Activated CD4-positive, alpha-beta T cell treated with anti-CD3 and anti-CD28 coated beads, Interleukin-2, Interleukin-6, amounts not matched to agents 100 ng/mL and 50 ng/mL, durations not matched to agents 16 hours and 8 hours (primary cell): ENCODE measurements around the gene GTF3C5.
"Not testable (repeated sequence)": the region's sequence is repeated elsewhere in the genome, so short reads cannot be mapped to it uniquely, and the experiment has no call there.

Experiments
- DNase-seq: peaks from one replicate; pipeline ENCODE4 v3.0.0-alpha.2; 2020

The GTF3C5 gene

DNA sequence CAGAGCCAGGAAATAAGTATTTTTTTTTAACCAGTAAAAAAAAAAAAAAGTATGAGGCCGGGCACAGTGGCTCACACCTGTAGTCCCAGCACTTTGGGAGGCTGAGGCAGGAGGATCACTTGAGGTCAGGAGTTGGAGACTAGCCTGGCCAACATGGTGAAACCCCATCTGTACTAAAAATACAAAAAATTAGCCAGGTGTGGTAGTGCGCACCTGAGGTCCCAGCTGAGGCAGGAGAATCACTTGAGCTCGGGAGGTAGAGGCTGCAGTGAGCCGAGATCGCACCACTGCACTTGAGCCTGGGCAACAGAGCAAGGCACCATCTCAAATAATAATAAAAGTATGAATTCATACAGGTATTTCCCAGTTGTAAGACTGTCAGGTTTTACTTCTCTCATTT lies 41.4 kb downstream of the GTF3C5 start:
- not testable (repeated sequence) for DNase-seq

DNA sequence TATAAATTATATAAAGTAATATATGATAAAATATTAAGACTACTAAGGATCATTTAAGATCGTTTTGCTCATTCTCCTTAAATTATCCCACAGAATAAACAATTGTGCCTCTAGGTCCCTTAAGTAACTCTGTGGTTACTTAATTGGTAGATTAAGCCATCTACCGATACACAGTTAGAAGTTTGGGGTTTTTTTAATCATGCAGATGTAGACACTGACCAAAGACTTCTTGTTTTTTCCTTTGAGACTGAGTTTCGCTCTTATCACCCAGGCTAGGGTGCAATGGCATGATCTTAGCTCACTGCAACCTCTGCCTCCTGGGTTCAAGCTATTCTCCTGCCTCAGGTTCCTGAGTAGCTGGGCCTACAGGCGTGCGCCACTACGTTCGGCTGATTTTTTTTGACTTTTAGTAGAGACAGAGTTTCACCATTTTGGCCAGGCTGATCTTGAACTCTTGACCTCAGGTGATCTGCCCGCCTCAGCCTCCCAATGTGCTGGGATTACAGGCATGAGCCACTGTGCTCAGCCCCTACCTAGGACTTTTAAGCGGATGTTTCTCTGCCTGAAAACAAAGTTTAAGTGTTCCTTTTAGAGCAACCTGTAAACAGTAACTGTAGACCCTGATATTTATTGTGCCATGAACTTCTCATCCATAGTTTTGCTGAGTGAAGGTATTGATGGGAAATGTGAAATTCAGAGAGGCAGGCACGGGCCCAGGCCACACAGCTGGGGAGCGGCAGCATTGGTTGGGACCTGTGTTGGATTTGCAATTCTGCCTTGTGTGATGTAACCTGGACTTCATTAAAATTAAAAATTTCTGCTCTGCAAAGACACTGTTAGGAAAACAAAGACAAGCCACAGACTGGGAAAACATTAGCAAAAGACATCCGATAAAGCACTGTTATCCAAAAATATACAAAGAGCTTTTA lies 42.6 kb downstream of the GTF3C5 start:
- no peak for DNase-seq

GRCh38 chr9:133074111-133074651 lies 43.4 kb downstream of the GTF3C5 start:
- DNase-seq = no peak

- DNase-seq = no peak
Observed at GRCh38 chr9:133075925-133076630, 45.3 kb downstream of the GTF3C5 start.

DNA sequence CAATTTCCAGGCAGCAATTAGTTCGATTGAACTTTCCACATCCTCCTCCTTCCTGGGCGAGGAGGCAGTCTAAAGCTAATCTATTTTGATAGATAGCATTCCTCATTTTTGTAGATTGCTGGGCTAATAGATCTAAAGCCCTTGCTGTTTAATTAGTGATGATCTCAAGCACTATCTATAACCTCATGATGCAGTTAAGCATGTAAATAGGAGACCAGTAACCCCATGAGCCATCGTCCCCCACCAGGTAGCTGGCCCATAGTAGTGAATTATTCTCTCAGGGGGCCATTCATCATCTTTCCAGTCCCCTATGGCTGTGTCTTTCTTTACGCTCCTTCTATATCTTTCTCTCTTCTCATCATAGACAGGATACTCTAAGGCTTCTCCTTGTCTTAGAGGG lies 45.9 kb downstream of the GTF3C5 start:
- DNase-seq = no peak

DNA sequence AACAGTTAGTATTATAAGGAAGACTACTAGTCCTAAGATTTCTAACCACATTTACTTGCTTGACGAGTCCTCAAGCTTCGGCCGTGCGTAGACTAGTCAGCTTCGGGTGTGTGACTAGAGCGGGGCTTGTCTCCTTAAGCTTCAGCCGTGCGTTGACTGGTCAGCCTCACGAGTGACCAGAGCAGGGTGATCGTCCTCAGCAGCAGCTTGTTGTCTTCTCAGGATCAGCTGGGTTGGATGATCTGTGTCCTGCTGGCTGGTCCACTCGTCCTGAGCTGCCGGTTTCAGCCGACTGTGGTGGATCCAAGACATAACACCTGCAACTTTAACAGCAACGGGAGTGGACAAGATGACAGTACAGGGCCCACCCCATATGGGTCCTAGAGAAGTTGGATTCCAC lies 47.7 kb downstream of the GTF3C5 start:
- no peak for DNase-seq

DNA sequence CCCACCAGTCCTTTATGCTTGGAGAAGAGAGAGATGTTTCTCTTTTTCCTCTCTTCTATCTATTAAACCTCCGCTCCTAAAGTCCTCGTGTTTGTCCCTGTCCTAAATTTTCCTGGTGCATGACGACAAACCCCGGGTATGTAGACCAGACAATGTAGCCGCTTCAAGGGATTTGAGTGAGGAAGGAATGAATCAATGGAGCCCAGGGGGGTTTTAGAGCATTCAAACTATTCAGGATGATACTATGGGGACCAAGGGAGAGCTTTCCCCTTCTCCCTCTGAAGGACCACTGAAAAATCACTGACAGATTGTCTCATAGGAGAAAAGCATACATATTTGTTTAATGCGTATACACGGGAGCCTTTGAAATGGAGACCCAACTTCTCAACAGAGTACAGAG lies 49.4 kb downstream of the GTF3C5 start:
- DNase-seq = no peak

DNA sequence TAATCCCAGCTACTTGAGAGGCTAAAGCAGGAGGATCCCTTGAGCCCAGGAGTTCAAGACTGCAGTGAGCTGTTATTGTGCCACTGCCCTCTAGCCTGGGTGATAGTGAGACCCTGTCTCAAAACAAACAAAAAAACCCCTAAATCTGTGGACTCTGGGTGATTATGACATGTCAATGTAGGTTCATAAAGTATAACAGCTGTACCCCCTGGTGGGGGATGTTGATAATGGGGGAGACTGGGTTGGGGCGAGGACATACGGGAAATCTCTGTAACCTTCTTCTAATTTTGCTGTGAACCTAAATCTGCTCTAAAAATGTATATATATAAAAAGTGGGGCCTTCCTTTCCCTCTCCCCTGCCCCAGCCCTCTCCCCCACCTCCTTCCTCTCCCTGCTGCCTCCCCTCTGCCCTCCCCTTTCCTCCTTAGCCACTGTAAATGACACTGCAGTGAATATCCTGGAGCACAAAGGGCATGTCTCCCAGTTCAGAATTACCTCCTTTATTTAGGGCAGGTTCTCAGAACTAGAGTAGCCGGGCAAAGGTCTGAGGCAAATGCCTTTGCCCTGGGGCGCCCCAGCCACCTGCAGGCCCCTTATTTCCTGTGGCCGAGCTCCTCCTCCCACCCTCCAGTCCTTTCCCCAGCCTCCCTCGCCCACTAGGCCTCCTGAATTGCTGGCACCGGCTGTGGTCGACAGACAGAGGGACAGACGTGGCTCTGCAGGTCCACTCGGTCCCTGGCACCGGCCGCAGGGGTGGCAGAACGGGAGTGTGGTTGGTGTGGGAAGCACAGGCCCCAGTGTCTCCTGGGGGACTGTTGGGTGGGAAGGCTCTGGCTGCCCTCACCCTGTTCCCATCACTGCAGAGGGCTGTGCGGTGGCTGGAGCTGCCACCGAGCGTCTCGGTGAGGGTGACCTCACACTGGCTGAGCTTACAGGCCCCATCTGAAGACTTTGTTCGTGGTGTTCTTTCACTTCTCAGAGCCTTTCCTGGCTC lies 50.3 kb downstream of the GTF3C5 start:
- DNase-seq = not testable (repeated sequence)

- not testable (repeated sequence) for DNase-seq
Observed at GRCh38 chr9:133081957-133082644, 51.3 kb downstream of the GTF3C5 start.

- not testable (repeated sequence) for DNase-seq
Observed at GRCh38 chr9:133083688-133084087, 52.9 kb downstream of the GTF3C5 start.

DNA sequence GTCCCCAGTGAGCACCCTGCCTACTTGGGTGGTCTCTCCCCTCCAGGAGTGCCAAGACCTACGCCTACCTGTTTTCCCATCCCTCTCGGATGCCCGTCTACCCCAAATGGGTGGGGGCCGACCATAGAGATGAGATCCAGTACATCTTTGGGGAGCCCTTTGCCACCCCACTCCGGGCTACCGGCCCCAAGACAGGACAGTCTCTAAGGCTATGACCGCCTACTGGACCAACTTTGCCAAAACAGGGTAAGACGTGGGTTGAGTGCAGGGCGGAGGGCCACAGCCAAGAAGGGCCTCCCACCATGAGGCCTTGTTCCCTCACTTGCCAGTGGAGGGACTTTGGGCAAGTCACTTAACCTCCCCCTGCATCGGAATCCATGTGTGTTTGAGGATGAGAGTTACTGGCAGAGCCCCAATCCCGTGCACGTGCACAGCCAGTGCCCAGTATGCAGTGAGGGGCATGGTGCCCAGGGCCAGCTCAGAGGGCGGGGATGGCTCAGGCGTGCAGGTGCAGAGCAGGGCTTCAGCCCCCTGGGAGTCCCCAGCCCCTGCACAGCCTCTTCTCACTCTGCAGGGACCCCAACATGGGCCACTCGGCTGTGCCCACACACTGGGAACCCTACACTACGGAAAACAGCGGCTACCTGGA lies 55.5 kb downstream of the GTF3C5 start:
- not testable (repeated sequence) for DNase-seq

DNA sequence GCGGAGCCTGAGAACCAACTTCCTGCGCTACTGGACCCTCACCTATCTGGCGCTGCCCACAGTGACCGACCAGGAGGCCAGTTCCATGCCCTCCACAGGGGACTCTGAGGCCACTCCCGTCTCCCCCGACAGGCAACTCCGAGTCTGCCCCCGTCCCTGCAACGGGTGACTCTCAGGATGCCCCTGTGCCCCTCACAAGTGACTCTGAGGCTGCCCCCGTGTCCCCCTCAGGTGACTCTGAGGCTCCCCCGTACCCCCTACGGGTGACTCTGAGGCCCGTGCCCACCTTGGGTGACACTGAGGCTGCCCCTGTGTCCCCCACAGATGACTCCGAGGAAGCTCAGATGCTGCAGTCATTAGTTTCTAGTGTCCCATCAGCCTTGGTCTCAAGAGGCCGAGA lies 56.1 kb downstream of the GTF3C5 start:
- no peak for DNase-seq

GRCh38 chr9:133087429-133088145 lies 56.8 kb downstream of the GTF3C5 start:
- DNase-seq = no peak

- DNase-seq = no peak
Observed at GRCh38 chr9:133088146-133088750, 57.5 kb downstream of the GTF3C5 start.

- DNase-seq = no peak
Observed at GRCh38 chr9:133088756-133089155, 58.0 kb downstream of the GTF3C5 start.

- DNase-seq = no peak
Observed at GRCh38 chr9:133089271-133089671, 58.5 kb downstream of the GTF3C5 start.

DNA sequence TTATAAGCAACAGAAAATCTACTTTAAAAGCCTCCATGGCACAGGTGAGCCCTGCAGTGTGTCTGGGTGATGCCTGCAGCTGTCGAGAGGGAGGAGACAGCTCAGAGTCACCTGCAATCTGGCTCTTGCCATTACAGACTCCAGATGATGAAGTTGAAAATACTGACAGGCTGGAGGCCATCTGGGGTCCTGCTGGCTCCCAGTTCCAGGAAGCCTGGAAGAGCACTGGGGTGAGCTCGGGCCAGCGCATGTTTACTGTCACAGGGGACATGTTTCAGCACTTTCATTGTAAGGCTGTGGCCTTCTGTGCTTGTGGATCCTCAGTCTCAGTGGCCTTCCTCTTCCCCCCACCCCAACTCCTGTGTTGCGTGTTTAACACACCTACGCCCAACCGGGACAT lies 59.4 kb downstream of the GTF3C5 start:
- DNase-seq = no peak

GRCh38 chr9:133090752-133091385 lies 60.1 kb downstream of the GTF3C5 start:
- DNase-seq = no peak

GRCh38 chr9:133094351-133094750 lies 63.6 kb downstream of the GTF3C5 start:
- DNase-seq = not testable (repeated sequence)
